ENCODE data around the gene HOXA2. TPM values are rescaled to one million over a fixed set of nuclear protein-coding genes. Genes with fewer than 3 reads are reported as not detected.

Gene HOXA2
- total RNA-seq, 4 donors from 2014 or later, result 0.27 to 3.6 (median 1.5) TPM

DNA sequence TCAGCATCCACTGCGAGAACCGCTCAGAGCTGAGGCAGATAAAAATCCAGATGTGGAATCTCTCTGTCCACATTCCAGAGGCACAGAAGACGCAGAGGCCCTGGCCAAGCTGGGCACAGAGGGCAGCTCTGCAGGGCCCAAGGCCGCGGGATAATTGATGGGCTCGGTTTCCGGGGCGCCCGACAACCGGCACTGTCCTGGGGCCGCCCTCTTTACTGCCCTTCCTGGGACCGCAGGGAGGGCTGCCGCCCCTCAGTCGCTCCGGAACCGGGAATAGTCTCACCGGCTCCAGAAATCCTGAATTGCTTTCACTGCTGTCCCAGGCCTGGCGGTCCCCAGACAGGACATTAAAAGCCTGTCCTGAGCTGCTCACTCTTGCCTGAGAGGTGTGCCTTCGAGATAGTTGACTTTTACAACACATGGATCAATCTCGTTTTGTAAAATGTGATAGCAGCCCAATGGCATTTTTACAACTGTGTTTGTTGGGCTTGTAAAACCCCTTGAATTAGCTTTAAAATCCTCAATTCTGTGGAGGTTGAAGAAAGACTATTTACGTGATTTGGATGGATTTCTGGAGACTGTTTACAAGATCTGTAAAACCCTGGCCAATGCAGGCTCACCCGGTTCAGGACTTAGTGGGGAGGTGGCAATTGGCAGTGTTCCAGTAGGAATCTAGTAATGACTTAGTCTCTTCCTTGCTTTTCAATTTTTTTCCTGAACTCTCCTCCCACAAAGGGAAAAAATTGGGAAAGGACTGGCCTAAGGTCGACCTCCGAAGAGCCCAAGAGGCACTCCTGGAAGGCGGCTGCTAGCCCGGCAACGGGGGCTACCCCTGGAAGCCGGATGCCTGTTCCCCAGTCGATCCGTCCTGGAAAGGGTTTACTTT, 46.5 kb upstream of the HOXA2 start:
- Histone ChIP-seq H3K4me1 (peaks cover 22 to 62% (median 23%) of the 10 kb centered on the region in 3 donors), H3K4me3 (peak overlapping the region in 1 of 4 donors; percentile 66), H3K27me3 (peaks cover 10 to 100% (median 32%) of the 10 kb centered on the region in 4 donors), H3K36me3 (no peaks in the 10 kb centered on the region), H3K27ac (peak overlapping the region in 2 of 4 donors; percentile 50 to 76), H3K9me3 (no peaks in the 10 kb centered on the region)
- 63 to 68% methylated on average over 15 to 29 of the region's 30 CpGs for WGBS, 2 donors
- DNase-seq, result no peak
- TF ChIP-seq POLR2A (IDR thresholded peaks at IDR 0.05), result no peak
- TF ChIP-seq, protein P1, sequence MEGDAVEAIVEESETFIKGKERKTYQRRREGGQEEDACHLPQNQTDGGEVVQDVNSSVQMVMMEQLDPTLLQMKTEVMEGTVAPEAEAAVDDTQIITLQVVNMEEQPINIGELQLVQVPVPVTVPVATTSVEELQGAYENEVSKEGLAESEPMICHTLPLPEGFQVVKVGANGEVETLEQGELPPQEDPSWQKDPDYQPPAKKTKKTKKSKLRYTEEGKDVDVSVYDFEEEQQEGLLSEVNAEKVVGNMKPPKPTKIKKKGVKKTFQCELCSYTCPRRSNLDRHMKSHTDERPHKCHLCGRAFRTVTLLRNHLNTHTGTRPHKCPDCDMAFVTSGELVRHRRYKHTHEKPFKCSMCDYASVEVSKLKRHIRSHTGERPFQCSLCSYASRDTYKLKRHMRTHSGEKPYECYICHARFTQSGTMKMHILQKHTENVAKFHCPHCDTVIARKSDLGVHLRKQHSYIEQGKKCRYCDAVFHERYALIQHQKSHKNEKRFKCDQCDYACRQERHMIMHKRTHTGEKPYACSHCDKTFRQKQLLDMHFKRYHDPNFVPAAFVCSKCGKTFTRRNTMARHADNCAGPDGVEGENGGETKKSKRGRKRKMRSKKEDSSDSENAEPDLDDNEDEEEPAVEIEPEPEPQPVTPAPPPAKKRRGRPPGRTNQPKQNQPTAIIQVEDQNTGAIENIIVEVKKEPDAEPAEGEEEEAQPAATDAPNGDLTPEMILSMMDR (IDR thresholded peaks at IDR 0.05), result no peak
- intact Hi-C loops (cut with DNase I), result no loop called here

DNA sequence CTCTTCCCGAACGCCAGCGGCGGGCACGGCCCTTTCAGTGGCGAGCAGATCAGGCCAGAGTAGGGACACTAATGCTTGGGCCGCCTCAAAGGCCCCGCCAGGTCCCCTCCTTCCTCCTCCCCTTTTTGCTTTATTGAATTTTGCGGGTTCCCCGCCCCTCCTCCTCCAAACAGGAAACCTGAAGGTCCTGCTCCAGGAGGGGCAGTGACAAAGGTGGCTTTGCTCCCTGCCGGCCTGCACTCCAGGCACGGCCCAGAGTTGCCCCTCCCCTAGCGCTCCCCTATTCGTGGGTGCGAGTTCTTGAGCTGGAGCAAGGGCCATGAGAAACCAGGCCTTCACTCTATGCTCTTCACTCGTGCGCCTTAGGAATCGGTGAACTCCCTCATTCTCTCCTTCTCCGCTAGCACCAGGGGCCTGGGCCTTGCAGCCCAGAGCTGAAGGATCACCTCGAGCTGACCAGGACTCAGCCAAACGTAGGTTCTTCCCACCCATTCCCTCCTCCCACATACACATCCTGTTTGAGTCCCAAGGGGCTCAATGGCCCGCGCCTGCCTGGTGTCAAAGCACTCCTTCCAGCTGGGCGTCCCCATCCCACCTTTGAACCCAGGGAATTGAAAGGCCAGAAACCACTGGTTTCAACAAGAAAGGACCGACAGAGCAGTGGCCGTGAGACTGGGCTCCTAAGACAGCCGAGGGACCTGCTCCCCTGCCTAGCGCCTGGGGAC, 45.7 kb upstream of the HOXA2 start:
- Histone ChIP-seq H3K9me3 (no peaks in the 10 kb centered on the region), H3K4me3 (peak overlapping the region; percentile 35 to 66 (median 50)), H3K36me3 (no peaks in the 10 kb centered on the region), H3K27me3 (peaks cover 10 to 100% (median 25%) of the 10 kb centered on the region in 4 donors), H3K27ac (peak overlapping the region; percentile 19 to 76 (median 42)), H3K4me1 (peaks cover 22 to 70% (median 23%) of the 10 kb centered on the region in 3 donors)
- intact Hi-C loops (cut with DNase I), result no loop called here
- TF ChIP-seq POLR2A (IDR thresholded peaks at IDR 0.05), result no peak
- TF ChIP-seq, protein P1 (IDR thresholded peaks at IDR 0.05), result no peak
- WGBS, 2 donors, result 29 to 67% methylated on average over 10 to 12 of the region's 28 CpGs
- no peak for DNase-seq

DNA sequence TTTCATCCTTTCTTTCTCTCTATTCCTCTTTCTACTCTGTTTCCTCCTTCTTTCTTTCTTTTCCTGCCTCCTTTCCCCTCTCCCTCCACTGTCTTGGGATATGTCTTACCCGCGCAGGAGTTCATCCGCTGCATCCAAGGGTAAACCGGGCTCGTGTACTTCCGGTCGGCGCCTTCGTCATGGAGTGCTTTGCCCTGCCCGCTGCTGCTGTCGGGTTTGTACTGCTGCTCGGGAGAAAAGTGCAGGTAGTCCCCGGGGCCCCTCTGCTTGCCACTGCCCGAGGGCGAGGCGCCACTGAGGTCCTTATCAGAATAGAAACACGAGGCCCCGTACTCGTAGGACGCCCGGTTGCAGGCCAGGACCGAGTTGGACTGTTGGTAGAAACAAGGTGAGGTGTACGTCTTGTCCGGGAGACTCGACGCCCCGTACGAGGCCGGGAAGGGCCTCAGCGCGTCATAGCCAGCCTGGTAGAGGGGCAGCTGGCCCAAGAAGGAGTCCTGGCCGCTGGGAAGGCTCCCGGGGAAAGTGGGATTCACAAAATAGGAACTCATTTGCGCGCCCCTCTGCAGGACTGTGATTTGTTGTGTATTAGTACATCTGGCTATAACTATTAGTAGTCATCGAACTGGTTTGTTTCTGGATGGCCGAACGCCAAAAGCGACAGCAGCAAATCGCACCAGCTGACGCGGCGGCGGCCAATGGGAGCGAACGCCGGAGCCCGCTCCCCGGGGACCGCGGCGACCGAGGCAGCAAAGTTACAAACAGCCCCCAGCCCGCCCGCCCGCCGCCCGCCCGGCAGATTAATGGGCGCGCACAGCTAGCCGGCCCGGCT, 44.9 kb upstream of the HOXA2 start, which contains the start of gene HOXA6:
HOXA6 (minus strand) TSS at position 576 of the 832 bp plus-strand sequence; CDS start at position 551, 25 bp downstream.
- intact Hi-C loops (cut with DNase I), result no loop called here

DNA sequence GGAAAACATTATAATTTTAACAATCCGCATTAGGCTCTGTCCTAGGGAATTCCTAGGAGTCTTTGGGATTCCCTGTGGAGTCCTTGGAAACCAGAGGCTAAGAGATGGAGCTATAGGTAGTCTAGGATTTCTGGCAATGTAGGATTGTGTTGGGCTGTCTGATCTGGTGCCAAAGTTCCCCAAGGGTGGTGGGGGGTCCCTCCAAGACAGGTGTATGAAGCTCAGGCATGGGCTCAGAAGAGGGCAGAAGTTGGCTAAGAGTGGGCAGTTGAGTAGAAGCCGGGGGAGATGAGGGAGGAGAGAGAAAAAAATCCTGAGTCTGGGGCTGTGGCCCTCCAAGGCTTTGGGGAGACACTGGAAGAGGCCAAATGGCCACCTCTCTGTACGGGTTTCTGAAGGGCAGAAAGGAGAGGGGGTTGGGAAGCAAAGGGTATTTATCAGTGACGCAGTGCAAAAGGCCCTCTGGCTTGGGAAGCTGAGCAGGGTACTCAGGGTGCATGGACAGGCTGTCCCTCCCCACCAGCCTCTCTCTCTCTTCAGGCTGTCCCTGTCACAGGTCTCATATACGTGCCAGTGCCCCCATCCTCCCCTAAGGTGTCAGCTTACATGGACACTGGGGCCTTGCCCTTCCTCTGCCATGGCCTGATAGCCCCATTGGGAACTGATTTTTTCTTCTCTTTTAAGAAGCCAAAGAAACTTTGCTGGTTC, 44.2 kb upstream of the HOXA2 start:
- Histone ChIP-seq H3K9me3 (no peaks in the 10 kb centered on the region), H3K4me1 (peaks cover 16 to 71% (median 20%) of the 10 kb centered on the region in 3 donors), H3K36me3 (no peaks in the 10 kb centered on the region), H3K27me3 (peaks cover 0 to 100% (median 13%) of the 10 kb centered on the region in 4 donors), H3K4me3 (no peak overlapping the region), H3K27ac (no peak overlapping the region)
- TF ChIP-seq, protein P1 (IDR thresholded peaks at IDR 0.05), result no peak
- TF ChIP-seq POLR2A (IDR thresholded peaks at IDR 0.05), result no peak
- no peak for DNase-seq
- intact Hi-C loops (cut with DNase I), result no loop called here
- 80 to 84% methylated on average over 5 of the region's 5 CpGs for WGBS, 2 donors

More for the DNA sequence above, 44.9 kb upstream of the HOXA2 start, which contains the start of gene HOXA6:
- WGBS, 2 donors, result 51 to 53% methylated on average over 18 to 20 of the region's 63 CpGs
- Histone ChIP-seq H3K4me1 (peaks cover 22 to 72% (median 23%) of the 10 kb centered on the region in 3 donors), H3K4me3 (peak within 1 kb of the TSS; percentile 35 to 66 (median 50)), H3K36me3 (no peaks in the 10 kb centered on the region), H3K27me3 (peaks cover 4 to 100% (median 18%) of the 10 kb centered on the region in 4 donors), H3K9me3 (no peaks in the 10 kb centered on the region), H3K27ac (peak within 1 kb of the TSS; percentile 19 to 76 (median 42))
- DNase-seq, result no peak
- TF ChIP-seq, protein P1 (IDR thresholded peaks at IDR 0.05), result no peak
- no peak for TF ChIP-seq POLR2A (IDR thresholded peaks at IDR 0.05)
